Activated CD8-positive, alpha-beta memory T cell treated with anti-CD3 and anti-CD28 coated beads, Interleukin-2, amount 50 U/mL, for 4 hours (primary cell): Measurements from ENCODE around the gene NTRK1.
A peak's percentile ranks its signal among the peaks of the same experiment; 100 is the strongest.

Experiments
- DNase-seq: peaks from one replicate; pipeline ENCODE4 v3.0.0-alpha.2; 2020

The NTRK1 gene

GRCh38 chr1:156858959-156859522, 1.6 kb upstream of the NTRK1 start, which contains the start of gene INSRR:
Gene INSRR (minus strand): TSS chr1:156859117. CDS start chr1:156858621, 496 bp downstream.
- DNase-seq = no peak

GRCh38 chr1:156859523-156860112, 1.0 kb upstream of the NTRK1 start:
- DNase-seq = peak; percentile 33

- DNase-seq = peak; percentile 72
Observed at GRCh38 chr1:156860113-156860627, 495 bp upstream of the NTRK1 start.

- no peak for DNase-seq
Observed at GRCh38 chr1:156862584-156862983, 1.9 kb downstream of the NTRK1 start.

GRCh38 chr1:156862997-156863599, 2.4 kb downstream of the NTRK1 start:
- no peak for DNase-seq

GRCh38 chr1:156863631-156864030, 3.0 kb downstream of the NTRK1 start:
- no peak for DNase-seq

- no peak for DNase-seq
Observed at GRCh38 chr1:156864796-156865195, 4.1 kb downstream of the NTRK1 start.

- no peak for DNase-seq
Observed at GRCh38 chr1:156865258-156865657, 4.6 kb downstream of the NTRK1 start.

GRCh38 chr1:156865865-156866248, 5.2 kb downstream of the NTRK1 start:
- DNase-seq = no peak

GRCh38 chr1:156866249-156866909, 5.7 kb downstream of the NTRK1 start:
- no peak for DNase-seq

GRCh38 chr1:156868341-156868740, 7.7 kb downstream of the NTRK1 start:
- no peak for DNase-seq

GRCh38 chr1:156869455-156869854, 8.8 kb downstream of the NTRK1 start:
- DNase-seq = no peak

- DNase-seq = no peak
Observed at GRCh38 chr1:156873659-156874058, 13.0 kb downstream of the NTRK1 start.

- no peak for DNase-seq
Observed at GRCh38 chr1:156874142-156874541, 13.5 kb downstream of the NTRK1 start.

- no peak for DNase-seq
Observed at GRCh38 chr1:156874572-156875340, 14.1 kb downstream of the NTRK1 start.

GRCh38 chr1:156875341-156875615, 14.6 kb downstream of the NTRK1 start:
- no peak for DNase-seq

GRCh38 chr1:156876281-156876680, 15.6 kb downstream of the NTRK1 start:
- DNase-seq = no peak

GRCh38 chr1:156877433-156878170, 16.9 kb downstream of the NTRK1 start:
- no peak for DNase-seq

GRCh38 chr1:156879876-156880275, 19.2 kb downstream of the NTRK1 start:
- no peak for DNase-seq

- no peak for DNase-seq
Observed at GRCh38 chr1:156880473-156880872, 19.8 kb downstream of the NTRK1 start.

GRCh38 chr1:156881101-156881500, 20.4 kb downstream of the NTRK1 start:
- DNase-seq = no peak

- DNase-seq = no peak
Observed at GRCh38 chr1:156881663-156882062, 21.0 kb downstream of the NTRK1 start.

GRCh38 chr1:156882543-156882942, 21.9 kb downstream of the NTRK1 start:
- no peak for DNase-seq
